ENCODE measurements around the gene ECEL1.

DNA sequence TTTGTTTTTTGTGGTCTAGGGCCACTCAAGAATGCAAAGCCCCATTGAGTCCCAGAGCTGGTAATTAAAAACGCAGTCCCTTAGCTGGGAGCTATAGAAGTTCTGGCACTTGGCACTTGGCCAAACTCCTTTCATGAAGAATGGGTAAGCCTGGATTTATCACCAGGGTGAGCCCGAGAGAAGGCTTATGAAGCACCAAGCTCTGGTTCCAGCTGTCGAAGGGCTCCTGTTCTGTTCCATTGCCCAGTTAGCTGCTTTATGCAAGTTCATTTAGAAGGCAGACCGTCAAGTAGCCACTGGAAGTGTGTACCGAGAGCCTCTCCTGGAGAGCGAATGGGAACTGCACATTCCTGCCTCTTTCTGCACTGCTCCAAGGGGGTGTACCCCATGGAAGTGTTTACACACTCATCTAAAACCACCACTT, 14.2 kb downstream of the ECEL1 start:
- TF ChIP-seq, protein P1, sequence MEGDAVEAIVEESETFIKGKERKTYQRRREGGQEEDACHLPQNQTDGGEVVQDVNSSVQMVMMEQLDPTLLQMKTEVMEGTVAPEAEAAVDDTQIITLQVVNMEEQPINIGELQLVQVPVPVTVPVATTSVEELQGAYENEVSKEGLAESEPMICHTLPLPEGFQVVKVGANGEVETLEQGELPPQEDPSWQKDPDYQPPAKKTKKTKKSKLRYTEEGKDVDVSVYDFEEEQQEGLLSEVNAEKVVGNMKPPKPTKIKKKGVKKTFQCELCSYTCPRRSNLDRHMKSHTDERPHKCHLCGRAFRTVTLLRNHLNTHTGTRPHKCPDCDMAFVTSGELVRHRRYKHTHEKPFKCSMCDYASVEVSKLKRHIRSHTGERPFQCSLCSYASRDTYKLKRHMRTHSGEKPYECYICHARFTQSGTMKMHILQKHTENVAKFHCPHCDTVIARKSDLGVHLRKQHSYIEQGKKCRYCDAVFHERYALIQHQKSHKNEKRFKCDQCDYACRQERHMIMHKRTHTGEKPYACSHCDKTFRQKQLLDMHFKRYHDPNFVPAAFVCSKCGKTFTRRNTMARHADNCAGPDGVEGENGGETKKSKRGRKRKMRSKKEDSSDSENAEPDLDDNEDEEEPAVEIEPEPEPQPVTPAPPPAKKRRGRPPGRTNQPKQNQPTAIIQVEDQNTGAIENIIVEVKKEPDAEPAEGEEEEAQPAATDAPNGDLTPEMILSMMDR (IDR thresholded peaks at IDR 0.05): no peak
- no peak for TF ChIP-seq EZH2 (IDR thresholded peaks at IDR 0.05; ENCODE audit: borderline replicate concordance, insufficient read depth, low read depth, low read length, poor library complexity, severe bottlenecking)

Measured in B cell (primary cell).